SK-N-SH (cell line): ENCODE results near the gene TLE1.

Source experiments
- SMC3 ChIP-seq: IDR thresholded peaks from 2 replicates; pipeline ENCODE4 v1.6.1; 2012; ENCODE audit warnings: low read depth, low read length, improper control_type of control experiment
- YY1 ChIP-seq: IDR thresholded peaks from 2 replicates; pipeline ENCODE4 v1.4.0; 2012; ENCODE audit warnings: low read depth, mild to moderate bottlenecking
- TF ChIP-seq, protein P1 (sequence below): fragments of 200-600 bp; sonication (generic); IDR thresholded peaks from 2 replicates; pipeline ENCODE4 v1.6.1; 2017; ENCODE audit warnings: antibody characterized with exemption, mild to moderate bottlenecking, moderate library complexity

DNA sequence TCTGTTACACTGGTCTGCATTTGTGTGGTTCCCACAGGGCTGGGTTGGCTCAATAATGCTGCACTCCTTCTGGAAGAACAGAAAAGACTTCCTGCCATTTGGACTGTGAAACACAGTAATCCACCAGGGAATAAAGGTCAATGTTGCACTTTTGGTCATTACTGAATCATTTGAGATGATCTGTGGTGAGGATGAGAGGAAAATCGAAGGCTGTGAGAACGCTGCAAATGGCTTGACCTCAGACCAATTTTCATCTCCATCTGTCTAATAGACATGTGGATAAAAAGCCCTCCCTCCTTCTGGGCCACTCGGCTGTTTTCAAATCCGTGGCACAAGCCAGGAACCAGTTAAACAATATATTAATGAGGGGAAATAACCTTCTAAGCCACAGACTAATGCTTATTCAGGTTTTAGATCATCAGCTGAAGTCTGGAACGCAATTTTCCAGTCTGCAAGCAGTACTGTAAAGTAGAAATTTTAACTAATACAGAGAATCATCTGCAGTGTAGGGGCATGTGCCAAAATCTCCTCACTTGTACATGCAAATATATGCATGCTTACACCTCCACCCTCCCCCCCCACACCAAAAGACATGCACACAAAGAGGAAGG is 20.2 kb downstream of the TLE1 start:
- TF ChIP-seq, protein P1, sequence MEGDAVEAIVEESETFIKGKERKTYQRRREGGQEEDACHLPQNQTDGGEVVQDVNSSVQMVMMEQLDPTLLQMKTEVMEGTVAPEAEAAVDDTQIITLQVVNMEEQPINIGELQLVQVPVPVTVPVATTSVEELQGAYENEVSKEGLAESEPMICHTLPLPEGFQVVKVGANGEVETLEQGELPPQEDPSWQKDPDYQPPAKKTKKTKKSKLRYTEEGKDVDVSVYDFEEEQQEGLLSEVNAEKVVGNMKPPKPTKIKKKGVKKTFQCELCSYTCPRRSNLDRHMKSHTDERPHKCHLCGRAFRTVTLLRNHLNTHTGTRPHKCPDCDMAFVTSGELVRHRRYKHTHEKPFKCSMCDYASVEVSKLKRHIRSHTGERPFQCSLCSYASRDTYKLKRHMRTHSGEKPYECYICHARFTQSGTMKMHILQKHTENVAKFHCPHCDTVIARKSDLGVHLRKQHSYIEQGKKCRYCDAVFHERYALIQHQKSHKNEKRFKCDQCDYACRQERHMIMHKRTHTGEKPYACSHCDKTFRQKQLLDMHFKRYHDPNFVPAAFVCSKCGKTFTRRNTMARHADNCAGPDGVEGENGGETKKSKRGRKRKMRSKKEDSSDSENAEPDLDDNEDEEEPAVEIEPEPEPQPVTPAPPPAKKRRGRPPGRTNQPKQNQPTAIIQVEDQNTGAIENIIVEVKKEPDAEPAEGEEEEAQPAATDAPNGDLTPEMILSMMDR, result no peak
- no peak for TF ChIP-seq YY1
- TF ChIP-seq SMC3, result no peak
